GM20431 (cell line): ENCODE measurements around the gene NELFB.

Source experiments
- in situ Hi-C: fragments of 300-500 bp; cut with MseI, MboI; formaldehyde crosslinking; loops from one replicate; pipeline ENCODE4 v1.15.0; 2020; ENCODE audit warnings: low sequenced_read_pairs; ENCODE audit not compliant: unreplicated experiment

Gene NELFB

DNA sequence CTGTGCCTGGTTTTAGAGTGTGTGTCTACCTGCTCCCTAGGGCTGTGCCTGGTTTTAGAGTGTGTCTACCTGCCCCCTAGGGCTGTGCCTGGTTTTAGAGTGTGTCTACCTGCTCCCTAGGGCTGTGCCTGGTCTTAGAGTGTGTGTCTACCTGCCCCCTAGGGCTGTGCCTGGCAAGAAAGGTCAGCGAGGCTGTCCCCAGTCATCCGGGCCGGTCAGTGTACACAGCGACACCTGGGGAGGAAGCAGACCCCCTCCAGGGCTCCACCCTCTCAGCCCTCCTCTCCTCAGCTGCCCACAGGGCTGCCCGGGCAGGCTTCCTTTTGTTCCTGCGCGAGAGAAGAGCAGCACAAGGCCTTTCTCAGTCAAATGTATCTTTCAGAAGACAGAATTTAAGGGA is 42.8 kb downstream of the NELFB start:
- in situ Hi-C loops: loop anchor here (10.0 kb wide), 1 partner anchor 137 kb away; no protein-coding TSS in a partner anchor

DNA sequence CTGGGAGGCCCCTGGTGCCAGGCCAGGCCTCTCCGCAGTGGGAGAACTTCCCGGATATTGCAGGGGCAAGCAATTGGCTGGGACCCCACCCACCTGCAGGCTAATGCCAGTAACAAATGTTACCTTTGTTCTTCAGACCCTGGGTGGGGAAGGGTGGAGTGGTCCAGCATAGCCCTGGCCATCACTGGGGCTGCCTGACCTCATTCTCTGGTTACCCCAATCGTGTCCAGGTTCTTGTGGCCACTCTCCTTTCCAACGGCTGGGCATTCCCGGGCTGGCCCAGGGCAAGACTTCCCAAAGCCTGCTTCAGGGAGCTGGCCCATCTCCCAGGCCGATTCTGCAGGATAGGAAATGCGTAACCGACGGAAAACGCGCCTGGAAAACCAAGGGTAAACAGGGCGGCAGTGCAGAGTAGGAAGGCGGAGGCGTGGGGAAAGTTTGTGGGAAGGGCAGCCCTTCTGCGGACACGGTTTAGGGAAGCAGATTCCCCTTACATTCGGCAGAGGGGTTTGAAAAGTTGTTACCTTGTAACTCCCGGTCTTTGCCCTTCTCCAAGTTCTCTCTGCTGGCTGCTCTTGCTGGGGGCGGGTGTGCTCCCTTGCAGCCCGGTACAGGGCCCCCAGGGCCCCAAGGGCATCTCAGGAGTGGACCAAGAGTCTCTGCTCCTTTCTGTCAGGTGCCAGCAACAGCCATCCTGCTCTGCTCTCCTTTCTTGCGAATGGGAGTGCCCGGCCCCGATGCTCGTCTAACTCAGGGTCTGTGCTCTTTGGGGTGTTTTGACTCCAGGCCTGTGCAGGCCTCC is 43.5 kb downstream of the NELFB start:
- in situ Hi-C loops: loop anchor here (10.0 kb wide), 1 partner anchor 136 kb away; no protein-coding TSS in a partner anchor

DNA sequence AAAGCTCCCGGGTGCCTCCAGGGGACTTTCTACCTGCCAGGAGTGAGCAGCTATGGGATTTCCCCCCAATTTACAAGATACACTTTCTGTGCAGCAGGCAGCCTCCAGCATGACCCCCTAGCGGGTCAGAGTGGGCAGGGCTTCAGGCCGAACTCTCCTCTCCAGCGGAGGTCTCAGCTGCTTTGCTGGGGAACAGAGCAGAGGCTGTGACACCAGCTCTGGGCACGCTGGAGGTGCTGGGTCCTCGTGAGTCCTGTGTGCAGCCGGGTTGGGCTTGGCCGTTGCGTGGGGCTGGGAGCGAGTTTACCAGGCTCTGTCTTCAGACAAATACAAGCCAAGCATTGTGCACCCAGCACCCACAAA is 44.1 kb downstream of the NELFB start:
- in situ Hi-C loops: loop anchor here (10.0 kb wide), 1 partner anchor 136 kb away; no protein-coding TSS in a partner anchor

DNA sequence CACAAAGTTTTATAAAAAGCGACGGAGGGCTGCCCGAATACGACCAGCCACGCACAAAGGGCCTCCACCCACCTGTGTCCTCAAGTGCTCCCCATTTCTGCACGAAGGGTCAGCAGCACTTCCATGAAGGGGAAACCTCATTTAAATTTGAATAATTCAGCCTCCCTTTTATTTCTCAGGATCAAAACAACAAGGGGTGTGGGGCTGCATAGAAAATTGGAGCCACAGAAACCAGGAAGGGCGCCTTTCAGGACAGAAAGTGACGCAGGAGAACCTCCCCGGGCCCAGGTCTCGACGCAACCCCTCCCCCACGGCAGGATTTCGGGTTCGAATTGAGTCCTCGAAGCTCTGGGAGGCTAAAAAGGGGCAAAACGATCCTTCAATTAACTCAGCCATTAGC is 44.8 kb downstream of the NELFB start:
- in situ Hi-C loops: loop anchor here (10.0 kb wide), 1 partner anchor 135 kb away; no protein-coding TSS in a partner anchor

DNA sequence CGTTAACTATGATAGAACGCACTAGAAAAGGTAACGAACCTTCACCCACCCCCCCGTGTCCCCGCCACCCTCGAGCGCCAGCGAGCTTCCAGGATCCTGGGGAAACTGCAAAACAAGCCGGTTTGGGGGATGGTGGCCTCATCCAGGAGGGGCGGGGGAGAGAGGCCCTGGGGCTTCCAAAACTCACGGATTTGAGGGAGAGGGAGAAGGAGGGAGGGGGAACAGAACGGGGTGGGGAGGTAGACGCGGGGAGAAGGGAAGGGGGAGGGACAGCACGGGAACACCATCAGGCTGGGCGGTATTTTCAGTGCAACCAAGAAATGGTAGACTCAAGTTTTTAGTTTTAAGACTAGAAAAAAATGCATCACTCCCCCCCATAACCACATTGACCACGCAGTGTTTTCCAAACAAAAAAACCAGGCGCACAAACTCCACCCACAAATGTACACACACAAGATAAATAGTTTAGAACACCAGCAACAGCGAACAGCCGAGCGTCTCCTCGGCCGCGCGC is 45.5 kb downstream of the NELFB start:
- in situ Hi-C loops: no loop called here

DNA sequence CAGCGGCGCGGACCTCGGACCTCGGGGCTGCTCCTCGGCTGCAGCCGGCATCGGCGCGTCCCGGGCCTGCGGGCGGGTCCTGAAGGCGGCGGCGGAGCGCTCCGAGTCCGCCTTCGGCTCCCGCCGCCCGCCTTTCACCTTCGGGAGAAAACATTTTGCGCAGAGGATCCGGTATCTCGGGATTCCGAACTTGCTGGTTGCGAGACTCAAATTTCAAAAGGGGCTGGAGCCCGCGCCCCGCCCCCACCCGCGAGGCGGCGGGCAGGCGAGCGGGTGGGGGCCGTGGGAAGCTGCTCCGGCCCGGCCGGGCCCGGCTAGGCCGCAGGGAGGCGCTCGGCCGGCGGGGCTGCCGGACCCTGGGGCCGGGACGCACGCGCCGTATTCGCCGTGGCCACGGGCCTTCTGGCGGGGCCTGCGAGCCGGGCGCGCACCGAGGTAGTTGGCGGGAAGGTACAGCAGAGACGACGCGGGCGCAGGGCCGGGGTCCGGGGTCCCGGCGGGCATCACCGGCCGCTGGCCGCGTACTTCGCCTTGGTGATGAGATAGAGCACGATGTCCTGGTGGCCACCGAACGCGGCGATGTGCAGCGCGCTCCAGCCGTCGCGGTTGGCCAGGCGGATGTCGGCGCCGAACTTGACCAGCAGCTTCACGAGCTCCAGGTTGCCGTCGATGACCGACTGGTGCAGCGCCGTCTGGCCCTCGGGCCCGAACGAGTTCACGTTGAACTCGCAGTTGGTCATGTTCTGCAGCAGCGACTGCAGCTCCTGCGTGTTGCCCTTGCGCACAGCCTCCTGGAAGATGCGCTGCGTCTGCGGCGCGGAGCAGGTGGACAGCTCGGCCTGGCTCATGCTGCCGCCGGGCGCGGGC is 46.2 kb downstream of the NELFB start:
- in situ Hi-C loops: no loop called here

DNA sequence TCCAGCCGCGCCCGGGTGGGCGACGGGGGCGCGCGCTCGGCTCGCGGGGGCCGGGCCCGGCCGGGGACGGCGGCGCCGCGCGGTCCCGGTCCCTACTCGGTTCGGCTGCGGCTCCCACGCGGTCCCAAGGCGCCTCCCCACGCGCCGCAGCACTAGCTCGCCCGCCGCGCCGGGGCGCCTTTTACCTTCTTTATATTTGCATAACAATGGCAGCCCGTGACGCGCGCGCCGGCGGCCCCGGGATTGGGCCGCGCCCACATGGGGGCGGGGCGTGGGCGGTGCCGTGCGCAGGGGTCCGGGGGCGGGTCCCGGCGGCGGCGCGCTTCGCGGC is 47.0 kb downstream of the NELFB start, which contains the start of gene NRARP:
Gene NRARP (minus strand): TSS at position 154 of the 331 bp plus-strand sequence. CDS start 343 bp downstream, outside the sequence.
- in situ Hi-C loops: no loop called here

DNA sequence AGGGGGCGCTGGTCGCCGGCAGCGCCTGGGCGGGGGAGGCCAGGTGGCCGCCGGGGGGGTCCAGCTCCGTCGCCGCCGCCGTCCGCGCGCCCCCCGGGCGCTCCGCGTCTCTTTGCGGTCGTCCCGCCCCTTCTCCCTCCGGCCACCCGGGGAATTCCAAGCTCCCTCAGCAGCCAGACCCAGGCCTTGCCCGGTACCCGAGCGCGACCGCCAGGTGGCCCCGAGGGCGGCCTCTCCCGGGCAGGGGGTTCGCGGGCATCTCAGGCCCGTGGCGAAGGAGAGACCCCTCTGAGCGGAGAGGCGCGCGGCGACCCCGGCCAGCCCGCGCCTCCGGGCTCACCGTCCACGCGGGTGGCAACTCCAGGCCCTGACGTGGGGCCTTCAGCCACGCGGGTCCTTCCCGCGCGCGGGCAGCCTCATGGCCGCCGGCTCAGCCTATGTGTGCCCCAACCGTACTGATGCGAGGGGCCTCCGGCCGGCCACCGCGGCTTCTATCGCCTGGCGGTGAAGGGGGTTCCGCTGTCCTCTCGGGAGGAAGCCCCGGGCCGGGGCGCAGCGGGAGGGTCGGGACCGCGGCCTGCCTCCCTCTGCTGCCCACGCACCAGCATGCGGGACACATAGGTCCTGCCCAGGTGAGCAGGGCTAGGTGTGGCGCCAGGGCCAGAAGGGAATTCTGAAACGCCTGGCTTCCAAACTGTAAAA is 47.5 kb downstream of the NELFB start:
- in situ Hi-C loops: no loop called here

DNA sequence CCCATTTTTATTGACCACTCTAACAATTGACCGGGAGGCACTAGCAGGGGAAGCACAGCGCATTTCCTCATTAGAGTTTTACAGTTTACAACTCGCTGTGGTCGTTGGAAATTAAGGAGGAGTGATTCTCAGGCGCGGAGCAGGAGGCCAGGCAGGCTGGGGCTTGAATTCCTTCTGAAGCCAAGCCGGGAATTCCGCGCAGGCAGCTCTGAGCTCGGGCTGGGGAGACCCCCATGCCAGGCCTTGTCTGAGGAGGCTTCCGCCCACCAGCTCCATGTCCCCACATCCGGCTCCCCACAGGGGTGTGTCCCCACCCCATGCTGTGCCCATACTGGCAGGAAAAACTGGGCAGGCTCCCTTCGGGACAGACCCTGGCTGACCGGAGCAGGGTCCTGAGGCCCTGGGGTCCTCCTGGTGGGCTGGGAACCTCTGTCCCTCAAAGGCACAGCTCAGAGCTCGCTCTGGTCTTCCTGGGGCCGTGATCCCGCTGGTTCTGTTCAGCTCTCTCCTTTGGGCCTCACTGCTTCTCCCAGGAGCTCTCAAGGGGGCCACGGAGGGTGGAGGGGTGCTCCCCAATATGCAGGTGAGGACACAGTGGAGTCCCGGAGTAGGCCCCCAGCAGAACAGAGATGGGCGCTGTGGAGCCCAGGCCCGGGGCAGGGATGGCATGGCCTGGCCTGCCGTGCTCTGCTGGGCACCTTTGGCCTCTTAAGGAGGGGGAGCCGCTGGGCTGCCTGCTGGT is 48.2 kb downstream of the NELFB start:
- in situ Hi-C loops: no loop called here

DNA sequence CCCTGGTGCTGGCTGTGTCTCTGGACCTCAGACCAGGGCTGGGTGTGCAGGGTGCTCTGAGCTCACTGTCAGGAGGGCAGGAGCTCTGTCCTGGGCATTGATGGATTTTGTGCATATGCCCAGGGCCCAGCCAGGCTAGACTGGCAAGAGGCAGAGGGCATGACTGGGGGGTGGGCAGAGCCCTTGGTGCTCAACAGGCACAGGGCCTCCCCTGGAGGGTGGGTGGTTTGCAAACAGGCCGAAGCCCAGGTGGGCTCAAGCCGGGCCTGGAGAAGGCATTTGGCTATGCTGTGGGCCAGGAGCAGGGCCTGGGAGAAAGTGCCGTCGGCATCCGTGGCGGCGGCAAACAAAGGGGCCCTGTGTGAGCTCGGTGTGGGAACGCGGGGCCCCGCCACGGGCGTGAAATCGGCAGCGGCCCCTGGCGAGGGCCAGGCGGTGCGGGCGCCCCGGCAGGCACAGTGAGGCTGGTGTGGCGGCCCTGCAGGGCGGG is 48.8 kb downstream of the NELFB start:
- in situ Hi-C loops: no loop called here

DNA sequence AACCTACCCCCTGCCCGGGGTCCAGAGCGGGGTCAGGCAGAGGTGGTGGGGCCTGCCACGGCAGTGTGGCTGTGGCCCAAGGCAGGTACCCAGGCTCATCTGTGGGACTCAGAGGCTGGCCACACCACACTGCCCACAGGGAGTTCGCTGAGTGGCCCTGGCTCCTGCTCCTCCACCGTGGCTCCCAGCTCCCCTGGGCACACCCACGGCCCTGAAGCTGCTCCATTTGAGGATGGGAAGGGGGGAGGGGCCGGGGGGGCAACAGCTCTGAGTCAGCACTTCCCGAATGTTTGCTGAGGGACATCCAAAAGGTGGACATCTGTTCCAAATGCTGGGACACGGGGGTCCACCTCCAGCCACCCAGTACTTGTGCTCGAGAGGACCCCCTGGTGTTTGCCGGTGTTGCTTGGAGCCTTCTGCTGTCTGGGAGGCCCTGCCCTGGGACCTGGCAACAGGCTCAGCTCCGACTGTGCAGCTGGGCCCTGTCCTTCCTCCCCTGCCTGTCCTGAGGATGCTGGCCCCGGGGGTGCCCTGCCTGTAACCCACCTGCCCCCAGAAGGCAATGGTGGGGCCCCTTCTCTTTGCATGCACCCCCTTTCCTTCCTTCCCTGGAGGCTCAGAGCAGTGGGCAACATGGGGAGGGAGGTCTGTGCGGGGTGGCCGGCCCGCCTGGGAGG is 49.4 kb downstream of the NELFB start:
- in situ Hi-C loops: no loop called here

DNA sequence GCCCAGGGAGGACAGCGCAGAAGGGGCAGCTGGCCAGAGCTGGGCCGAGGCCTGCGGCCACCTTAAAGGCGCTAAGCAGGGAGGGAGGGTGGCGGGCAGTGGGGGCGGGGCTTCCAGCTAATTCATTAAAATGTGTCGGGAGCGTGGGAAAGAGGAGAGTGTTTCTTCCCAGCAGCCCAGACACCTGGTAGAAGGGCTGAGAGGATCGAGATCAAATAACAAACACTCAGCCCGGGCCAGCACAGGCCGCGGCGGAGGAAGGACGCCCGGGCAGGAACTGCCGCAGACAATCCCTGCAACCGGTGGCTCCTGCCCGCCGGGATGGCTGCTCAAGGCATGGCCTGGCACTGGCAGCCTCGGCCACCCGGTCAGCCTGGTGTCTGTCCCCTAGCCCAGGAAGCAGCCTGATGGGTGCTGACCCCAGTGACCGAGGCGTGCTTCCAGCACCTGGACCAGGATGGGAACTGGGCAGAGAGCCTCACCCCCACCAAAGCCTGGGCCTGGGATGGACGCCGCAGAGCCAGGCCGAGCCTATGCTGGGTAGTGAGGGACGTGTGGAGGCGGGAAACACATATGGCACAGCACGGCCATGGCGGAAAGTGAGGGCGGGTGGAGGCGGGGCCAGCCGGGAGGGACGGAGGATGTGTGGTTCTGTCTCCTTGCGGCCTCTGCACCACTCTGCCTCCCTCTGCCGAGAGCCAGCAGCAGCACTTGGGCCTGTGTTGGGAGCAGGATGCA is 50.1 kb downstream of the NELFB start:
- in situ Hi-C loops: no loop called here

DNA sequence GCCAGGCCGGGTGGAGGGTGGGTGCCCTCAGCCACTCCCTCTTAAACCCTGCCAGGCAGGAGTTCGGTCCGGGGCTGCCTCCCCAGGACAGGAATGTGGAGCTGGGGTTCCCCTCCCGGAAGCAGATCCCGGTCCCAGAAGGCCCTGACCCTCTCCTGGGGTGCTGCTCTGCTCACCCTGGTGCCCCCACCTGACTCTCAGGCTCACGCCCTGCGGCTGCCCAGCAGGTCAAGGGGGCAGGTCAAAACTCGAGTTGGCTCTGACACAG is 50.6 kb downstream of the NELFB start:
- in situ Hi-C loops: no loop called here

DNA sequence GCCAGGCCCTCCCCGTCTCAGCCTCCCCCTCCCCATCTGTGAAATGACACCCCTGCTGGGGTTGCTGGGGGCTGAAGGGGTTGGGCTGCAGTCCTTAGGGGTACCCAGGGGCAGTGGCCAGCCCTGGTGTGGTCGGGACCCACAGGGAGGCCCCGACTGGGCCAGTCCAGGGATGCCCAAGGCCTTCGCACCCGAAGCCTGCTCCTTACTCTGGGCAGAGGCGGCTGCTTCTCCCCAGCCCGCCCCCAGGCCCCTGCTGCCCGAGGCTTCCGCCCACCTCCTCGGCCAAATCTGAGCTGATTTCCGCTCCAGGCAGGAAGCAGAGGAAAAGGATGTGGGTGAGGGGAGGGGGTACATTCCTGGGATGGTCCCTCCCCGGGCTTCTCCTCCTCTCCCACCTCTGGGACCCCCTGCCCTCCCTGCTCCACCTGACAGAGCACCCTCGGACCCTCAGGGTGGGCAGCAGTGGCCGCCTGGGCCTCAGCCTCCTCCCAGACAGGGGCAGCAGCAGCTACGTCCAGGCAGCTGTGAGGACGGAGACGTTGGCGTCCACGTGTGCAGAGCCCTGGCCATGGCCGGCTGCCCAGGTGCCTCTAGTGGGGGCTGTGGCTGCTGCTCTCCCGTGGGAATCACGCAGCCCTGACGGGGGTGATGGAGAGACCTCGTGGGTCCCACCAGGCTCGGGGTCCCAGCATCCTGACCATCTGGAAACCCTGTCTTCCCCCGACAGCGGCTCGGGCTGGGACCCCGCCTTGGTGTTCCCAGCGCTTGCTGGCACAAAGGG is 51.1 kb downstream of the NELFB start:
- in situ Hi-C loops: no loop called here

DNA sequence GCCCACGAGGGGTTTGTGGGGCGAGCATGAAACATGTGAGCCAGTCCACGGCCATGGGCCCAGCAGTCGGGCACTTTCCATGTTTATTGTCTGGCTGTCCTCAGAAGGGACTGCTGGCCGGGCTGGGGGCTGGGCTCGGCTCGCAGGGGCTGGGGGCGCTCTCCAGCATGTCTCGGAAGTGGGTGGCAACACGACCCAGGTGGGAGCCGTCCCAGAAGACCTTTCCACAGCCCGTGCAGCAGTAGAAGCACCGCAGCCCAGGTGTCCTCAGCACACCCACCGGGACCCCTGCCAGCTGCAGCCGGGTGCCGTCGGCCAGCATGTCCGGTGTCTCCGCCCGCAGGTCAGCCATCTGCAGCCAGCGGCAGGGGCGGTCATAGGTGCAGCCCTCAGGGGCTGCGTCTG is 51.7 kb downstream of the NELFB start:
- in situ Hi-C loops: no loop called here

DNA sequence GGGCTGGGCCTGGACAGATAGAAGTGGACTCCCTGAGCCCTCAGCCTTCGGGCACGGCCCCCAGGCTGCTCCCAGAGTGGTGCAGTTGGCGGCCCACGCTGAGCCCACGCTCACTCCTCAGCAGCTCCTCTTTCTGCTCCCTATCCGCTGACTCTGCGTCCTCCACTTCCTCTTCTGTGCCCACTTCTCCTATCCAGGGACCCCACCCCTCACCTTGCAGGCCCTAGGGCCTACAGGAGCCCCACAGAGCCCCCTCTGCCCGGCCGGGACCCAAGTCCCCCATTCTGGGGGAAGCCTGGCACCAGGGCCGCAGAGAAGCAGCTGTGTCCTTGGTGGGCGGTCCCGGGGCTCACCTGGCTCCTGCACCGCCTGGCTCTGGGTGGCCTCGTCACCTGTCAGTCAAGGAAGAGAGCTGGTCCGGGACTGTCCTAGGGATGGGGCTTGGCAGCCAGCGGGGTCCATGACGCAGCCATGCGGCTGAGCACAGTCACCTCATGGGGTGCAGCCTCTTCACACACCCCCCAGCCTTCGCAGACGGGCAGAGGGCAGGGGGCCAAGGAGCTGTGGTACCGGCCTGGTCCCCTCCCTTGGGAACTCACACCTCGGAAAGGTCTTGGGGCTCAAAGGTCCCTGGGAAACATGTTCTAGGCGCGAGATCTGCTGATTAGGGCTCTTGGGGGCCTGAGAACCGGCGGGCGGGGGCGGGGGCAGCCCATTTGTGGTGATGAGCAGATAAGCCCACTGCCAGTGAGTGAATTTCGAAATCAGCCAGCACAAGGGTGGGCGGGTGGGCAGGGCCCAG is 52.3 kb downstream of the NELFB start:
- in situ Hi-C loops: no loop called here

DNA sequence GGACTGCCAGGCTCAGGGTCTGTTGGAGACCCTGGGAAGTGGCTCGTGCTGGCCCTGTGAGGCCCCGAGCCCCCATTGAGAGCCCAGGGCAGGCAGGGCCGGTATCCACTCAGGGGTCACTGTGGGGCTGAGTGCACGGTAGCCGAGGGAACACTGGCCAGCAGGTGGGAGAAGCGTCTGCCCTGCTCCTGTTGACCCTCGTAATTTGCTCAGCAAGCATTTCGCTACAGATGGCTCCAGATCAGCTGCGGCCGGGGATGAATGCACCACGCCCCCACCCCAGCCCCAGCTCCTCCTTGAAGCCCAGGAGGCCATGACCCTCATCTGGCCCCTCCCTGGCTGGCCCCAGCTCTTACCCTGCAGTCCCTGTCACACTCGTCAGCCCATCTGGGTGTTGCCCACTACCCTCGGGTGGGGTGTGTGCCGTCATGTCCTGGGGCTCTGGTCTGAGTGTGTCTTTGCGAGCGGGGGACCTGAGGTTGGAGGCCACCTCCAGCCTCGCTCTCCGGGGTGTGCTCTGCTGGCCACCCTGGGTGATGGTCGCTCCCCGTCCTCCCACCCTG is 53.0 kb downstream of the NELFB start:
- in situ Hi-C loops: no loop called here
